Measurements from ENCODE around the gene DMBT1. TPM values are rescaled to one million over a fixed set of nuclear protein-coding genes. Genes with fewer than 3 reads are reported as not detected.
A peak's percentile ranks its signal among the peaks of the same experiment; 100 is the strongest.

The DMBT1 gene
- total RNA-seq, 2 experiments from 2014 or later = not detected

DNA sequence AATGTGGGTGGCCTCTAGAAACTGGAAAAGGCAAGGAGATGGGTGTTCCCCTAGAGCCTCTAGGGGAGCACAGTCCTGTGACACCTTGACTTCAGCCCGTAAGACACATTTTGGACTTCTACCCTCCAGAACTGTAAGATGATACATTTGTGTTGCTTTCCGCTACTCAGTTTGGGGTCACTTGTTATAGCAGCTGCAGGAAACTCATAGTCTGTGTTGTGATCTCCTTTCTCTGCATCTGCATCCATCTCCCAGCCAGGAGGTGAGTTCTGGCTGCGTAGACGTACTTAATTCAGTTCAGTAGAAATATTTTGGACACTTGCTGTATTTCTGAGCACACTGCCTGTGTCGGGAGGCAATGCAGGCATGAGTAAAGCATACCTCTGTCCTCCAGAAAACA is 29.3 kb upstream of the DMBT1 start:
- no peak overlapping the region for H3K4me3 Mint-ChIP-seq
- POLR2A ChIA-PET = no interaction called here

DNA sequence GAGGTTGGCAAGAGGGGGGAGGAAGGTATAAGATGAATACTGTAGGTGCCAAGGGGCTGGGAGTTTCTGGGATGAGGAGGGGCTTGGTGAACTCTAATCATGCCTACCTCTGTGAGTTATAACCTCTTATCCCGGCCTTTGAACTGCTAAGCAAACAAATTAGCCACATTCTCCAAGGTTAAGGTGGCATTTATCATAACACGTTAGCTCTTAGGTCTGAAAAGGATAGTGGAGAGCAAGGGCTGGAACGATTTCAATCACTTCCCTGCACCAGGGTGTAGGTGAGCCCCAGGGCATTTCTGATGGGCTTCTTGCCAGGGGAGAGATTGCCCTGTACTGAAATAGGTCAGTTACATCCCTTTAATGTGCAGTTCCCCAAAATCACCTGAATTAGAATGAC is 28.6 kb upstream of the DMBT1 start:
- DNase-seq = no peak
- Mint-ChIP-seq H3K27me3 (peaks cover 23% of the 10 kb centered on the region), H3K4me3 (no peak overlapping the region), H3K36me3 (ENCODE audit: low read depth) (no peaks in the 10 kb centered on the region), H3K9me3 (no peaks in the 10 kb centered on the region), H3K4me1 (no peaks in the 10 kb centered on the region), H3K27ac (no peak overlapping the region)
- CTCF ChIA-PET = no interaction called here
- POLR2A ChIA-PET = no interaction called here

More for the DNA sequence above, 29.3 kb upstream of the DMBT1 start:
- no peaks in the 10 kb centered on the region for H3K9me3 Mint-ChIP-seq
- H3K27ac Mint-ChIP-seq = no peak overlapping the region
- peaks cover 16% of the 10 kb centered on the region for H3K27me3 Mint-ChIP-seq
- no peaks in the 10 kb centered on the region for H3K36me3 Mint-ChIP-seq (ENCODE audit: low read depth)
- no peak for DNase-seq
- CTCF ChIA-PET = no interaction called here
- H3K4me1 Mint-ChIP-seq = no peaks in the 10 kb centered on the region

DNA sequence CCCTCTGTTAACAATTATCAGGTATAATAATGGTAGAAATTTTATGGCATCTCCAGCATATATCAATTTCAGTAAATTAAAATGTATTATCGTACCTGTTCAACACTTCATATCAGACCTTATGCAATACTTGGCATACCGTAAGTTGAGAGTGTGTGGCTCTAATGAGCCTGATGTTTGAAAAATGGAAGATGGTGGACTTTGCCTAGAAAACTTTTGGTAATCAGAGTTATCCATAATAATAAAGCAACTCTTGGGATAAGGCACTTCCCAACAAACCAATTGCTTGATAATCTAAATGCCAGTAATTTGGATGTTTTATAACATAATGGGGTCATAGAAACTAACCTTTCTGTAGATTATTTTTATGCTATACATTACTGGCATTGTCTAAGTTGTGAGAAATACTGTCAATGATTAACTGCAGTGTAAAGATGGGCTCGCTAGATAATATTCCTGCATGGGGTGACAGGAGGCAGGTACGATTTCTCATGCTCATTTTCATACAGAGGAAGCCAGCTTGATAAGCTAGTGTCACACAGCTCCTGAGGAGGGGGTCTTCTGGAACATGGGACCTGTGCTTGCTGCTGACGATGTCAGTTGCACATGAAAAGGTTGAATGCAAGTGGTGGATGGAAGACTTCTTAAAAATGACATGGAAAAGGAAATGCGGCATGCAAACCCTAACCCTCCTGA is 27.8 kb upstream of the DMBT1 start:
- Mint-ChIP-seq H3K9me3 (no peaks in the 10 kb centered on the region), H3K36me3 (ENCODE audit: low read depth) (no peaks in the 10 kb centered on the region), H3K4me1 (peaks cover 2% of the 10 kb centered on the region), H3K27me3 (peaks cover 23% of the 10 kb centered on the region), H3K4me3 (no peak overlapping the region), H3K27ac (no peak overlapping the region)
- ChIA-PET CTCF (no interaction called here), POLR2A (no interaction called here)
- DNase-seq = no peak

DNA sequence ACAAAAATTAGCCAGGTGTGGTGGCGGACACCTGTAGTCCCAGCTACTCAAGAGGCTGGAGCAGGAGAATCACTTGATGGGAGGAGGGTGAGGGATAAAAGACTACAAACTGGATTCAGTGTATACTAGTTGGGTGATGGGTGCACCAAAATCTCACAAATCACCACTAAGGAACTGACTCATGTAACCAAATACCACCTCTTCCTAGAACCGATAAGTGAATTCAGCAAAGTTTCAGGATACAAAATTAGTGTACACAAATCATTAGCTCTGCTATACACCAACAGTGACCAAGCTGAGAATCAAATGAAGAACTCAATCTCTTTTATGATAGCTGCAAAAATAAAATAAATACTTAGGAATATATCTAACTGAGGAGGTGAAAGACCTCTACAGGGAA is 23.0 kb upstream of the DMBT1 start:
- CTCF ChIA-PET = no interaction called here
- Mint-ChIP-seq H3K4me1 (peaks cover 15% of the 10 kb centered on the region), H3K36me3 (ENCODE audit: low read depth) (no peaks in the 10 kb centered on the region), H3K27ac (no peak overlapping the region), H3K9me3 (no peaks in the 10 kb centered on the region), H3K4me3 (no peak overlapping the region), H3K27me3 (peaks cover 15% of the 10 kb centered on the region)
- POLR2A ChIA-PET = no interaction called here
- no peak for DNase-seq

DNA sequence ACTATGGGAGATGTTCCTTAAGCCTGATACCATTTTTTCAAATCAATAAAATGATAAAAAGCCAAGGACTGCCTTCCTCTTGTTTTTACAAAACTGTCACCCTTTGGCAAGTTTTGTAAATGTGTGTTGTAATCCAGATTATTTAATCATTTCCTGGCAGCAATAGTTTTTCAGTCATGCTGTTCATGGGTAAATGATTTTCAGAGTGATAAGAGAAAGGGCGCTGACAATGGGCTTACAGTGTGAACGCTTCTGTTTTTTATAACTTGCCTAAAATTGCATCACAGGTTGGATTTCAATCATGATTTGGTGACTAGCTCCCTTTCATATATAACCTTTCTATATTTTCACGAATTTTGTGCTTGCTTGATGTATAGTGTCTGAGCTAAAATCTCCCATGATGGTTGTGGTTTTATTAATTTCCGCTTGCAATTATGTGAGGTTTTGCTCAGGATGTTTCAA is 19.0 kb upstream of the DMBT1 start:
- no peak for DNase-seq
- ChIA-PET CTCF (interaction anchor here (1.2 kb wide), 1 partner anchor 21 kb away, joined by 3 read pairs; no protein-coding TSS in a partner anchor), POLR2A (no interaction called here)
- no peaks in the 10 kb centered on the region for H3K9me3 Mint-ChIP-seq
- H3K4me1 Mint-ChIP-seq = peaks cover 18% of the 10 kb centered on the region
- peaks cover 15% of the 10 kb centered on the region for H3K27me3 Mint-ChIP-seq
- no peaks in the 10 kb centered on the region for H3K36me3 Mint-ChIP-seq (ENCODE audit: low read depth)
- H3K27ac Mint-ChIP-seq = no peak overlapping the region
- H3K4me3 Mint-ChIP-seq = no peak overlapping the region

DNA sequence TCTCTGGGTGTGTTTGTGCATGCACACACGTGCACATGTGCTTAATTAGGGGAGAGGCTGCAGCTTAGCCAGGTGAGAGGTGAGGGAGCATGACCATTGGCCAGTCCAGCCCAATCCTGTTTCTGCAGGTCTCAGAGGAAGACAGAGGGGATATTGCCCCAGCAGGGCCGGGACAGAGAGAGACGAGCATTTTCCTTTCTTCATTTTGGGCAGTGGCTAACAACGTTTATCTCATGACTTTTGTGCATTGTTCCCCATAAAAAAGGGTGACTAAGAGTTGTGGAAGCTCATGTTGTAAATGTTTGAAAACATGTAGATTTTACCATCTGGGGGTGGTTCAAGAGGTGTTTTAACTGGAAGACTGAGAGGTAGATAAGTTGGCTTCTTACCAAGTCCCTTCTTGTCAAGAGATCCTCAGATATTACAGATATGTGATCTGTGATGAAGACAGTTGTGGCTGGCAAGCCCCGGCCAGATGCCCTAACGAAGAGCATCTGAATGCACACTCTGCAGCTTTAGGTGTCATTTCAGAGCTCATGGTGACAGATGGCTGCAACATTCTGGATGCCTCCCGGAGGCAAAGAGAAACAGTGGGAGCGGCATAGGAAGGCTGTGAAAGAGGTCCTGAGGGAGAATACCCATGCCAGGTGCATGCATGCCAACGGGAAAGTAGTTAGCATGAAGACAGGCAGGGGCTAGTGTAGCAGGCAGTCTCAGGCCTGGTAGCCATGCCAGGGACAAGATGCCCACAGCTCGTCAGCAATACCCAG is 16.7 kb upstream of the DMBT1 start:
- ChIA-PET CTCF (no interaction called here), POLR2A (no interaction called here)
- no peaks in the 10 kb centered on the region for H3K9me3 Mint-ChIP-seq
- H3K36me3 Mint-ChIP-seq (ENCODE audit: low read depth) = no peaks in the 10 kb centered on the region
- no peak overlapping the region for H3K4me3 Mint-ChIP-seq
- no peak overlapping the region for H3K27ac Mint-ChIP-seq
- H3K27me3 Mint-ChIP-seq = peaks cover 12% of the 10 kb centered on the region
- peaks cover 12% of the 10 kb centered on the region for H3K4me1 Mint-ChIP-seq
- no peak for DNase-seq

DNA sequence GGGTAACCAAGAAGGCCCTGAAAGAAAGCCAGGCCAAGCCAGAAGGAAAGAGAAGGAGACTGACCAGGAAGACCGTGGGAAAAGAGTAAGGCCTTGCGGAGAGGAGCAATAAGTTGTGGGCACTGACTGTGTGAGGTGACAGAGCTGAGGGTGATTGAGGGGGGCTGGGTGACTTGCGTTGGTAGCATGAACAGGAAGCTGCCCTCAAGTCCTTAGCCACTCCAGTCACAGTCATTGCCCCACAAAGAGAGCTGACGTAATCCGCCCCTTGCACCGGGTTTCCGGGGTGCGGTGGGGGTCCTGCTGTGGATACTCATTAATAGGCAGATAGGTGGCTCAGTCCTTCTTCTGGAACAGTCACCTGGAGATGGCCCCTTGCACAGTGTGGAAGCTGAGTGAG is 16.1 kb upstream of the DMBT1 start:
- POLR2A ChIA-PET = no interaction called here
- DNase-seq = no peak
- CTCF ChIA-PET = no interaction called here
- Mint-ChIP-seq H3K27ac (no peak overlapping the region), H3K27me3 (peaks cover 11% of the 10 kb centered on the region), H3K36me3 (ENCODE audit: low read depth) (no peaks in the 10 kb centered on the region), H3K4me3 (no peak overlapping the region), H3K9me3 (no peaks in the 10 kb centered on the region), H3K4me1 (peaks cover 12% of the 10 kb centered on the region)

DNA sequence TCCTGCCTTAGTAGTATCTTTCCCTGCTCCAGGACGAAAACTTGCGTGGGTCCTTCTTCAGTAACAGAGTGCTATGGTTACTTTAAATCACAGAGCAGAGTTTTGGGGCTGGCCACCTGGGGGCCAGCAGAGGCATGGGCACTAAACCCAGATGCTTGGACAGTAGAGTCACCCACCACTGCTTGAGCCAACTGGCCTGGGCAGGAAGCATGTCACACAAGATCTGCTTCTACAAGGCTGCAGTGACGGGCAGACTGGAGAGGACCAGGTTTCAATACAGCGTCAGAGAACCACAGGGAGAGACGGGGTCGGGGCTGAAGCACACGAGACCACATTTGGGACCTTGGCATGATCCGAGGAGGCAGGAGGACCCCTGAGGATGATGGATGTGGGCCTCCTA is 14.3 kb upstream of the DMBT1 start:
- CTCF ChIA-PET = no interaction called here
- peaks cover 9% of the 10 kb centered on the region for H3K27me3 Mint-ChIP-seq
- POLR2A ChIA-PET = interaction anchor here (0.6 kb wide), 1 partner anchor 98 kb away, joined by 5 read pairs; no protein-coding TSS in a partner anchor
- H3K36me3 Mint-ChIP-seq (ENCODE audit: low read depth) = no peaks in the 10 kb centered on the region
- no peak for DNase-seq
- no peaks in the 10 kb centered on the region for H3K9me3 Mint-ChIP-seq
- H3K4me3 Mint-ChIP-seq = no peak overlapping the region
- peaks cover 17% of the 10 kb centered on the region for H3K4me1 Mint-ChIP-seq
- H3K27ac Mint-ChIP-seq = no peak overlapping the region

DNA sequence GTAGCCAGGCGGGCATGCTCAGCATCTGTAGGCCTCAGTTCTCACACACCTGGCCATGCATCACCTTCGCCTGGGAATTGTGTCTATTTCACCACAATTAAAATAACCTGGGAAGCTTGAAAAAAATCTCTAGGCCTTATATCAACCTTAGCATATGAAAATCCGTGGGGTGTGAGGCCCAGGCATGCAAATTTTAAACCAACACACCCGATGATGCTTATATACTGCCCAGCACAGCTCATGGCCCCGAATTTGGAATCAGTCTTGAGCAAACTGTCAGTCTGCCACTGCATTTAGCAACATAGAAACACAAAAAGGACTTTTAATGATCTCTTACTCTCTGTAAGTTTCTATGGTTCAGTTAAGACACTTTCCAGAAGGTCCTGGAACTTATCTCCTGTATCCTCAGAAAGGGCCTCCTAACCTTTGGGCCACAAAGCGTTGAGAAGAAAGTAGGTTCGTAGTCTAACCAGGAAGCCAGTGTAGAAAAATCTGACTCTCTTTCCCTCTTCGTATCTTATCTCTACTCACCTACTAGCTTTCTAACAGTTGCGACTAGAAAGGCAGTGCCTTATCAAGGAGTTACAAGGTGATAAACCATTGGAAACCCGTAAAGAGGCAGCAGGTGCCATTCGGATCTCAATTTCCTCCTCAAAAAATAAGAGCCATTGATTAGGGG is 12.0 kb upstream of the DMBT1 start:
- Mint-ChIP-seq H3K9me3 (no peaks in the 10 kb centered on the region), H3K4me3 (no peak overlapping the region), H3K36me3 (ENCODE audit: low read depth) (no peaks in the 10 kb centered on the region), H3K27me3 (peaks cover under 1% of the 10 kb centered on the region), H3K27ac (no peak overlapping the region), H3K4me1 (peaks cover 12% of the 10 kb centered on the region)
- ChIA-PET CTCF (interaction anchor here (0.6 kb wide), 1 partner anchor 381 kb away, joined by 3 read pairs; no protein-coding TSS in a partner anchor), POLR2A (no interaction called here)
- DNase-seq = no peak

DNA sequence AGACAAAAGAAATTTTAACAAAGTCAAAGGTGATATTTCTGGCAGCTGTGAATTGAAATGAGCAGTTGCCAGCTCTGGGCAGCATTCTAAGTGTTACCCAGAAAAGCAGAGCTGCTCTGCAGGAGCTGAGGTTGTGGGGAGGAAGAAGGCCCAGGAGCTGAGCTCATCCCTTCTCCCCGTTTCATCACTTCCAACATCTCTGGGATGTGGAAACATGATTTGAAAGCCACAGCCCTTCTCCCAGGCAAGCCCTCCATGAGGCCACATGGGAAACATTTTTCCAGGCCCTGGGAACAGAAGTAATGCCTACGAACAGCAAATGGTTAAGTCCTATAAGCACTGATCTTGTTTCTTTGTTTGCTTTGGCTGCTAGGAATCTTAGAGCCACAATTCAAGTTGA is 10.9 kb upstream of the DMBT1 start:
- H3K27me3 Mint-ChIP-seq = no peaks in the 10 kb centered on the region
- no peak for DNase-seq
- ChIA-PET CTCF (interaction anchor here (1.0 kb wide), 1 partner anchor 251 kb away, joined by 3 read pairs; no protein-coding TSS in a partner anchor), POLR2A (no interaction called here)
- H3K36me3 Mint-ChIP-seq (ENCODE audit: low read depth) = no peaks in the 10 kb centered on the region
- peaks cover 12% of the 10 kb centered on the region for H3K4me1 Mint-ChIP-seq
- H3K4me3 Mint-ChIP-seq = no peak overlapping the region
- H3K27ac Mint-ChIP-seq = no peak overlapping the region
- H3K9me3 Mint-ChIP-seq = no peaks in the 10 kb centered on the region

DNA sequence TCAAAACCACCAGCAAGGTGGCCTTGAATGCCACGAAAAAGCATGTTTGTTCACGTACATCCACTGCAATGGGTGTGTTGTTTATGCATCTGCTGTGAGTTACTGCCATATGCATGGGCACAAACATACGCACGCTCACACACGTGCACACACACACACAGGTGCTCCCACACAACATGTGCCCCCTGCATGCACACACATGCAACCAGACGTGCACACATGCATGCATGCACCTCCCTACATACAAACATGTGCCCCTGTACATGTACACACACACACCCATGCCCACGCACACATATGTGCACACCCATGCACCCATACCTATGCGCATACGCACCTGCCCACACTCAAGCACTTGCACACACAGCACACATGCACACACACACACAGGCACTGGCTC is 10.1 kb upstream of the DMBT1 start:
- peaks cover 12% of the 10 kb centered on the region for H3K4me1 Mint-ChIP-seq
- H3K4me3 Mint-ChIP-seq = no peak overlapping the region

DNA sequence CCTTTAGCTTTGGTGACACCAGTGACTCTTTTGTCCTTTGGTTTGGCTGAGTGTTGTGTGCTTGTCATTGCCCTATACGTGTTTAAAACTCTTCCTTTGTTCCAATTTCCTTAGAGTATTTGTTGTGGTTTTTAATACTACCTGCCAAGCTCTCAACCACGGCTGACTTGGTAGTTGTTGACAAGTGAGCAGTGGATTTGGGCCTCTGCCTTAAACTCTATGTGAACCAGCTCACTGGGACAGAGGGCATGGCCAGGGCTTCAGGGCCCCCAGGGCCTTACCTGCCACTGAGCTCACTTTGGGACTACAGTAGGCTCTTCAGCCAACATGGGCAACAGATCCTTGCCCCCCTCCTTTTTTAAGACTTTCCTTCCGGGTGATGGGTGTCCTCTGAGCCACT is 9.6 kb upstream of the DMBT1 start:
- DNase-seq = no peak
- Mint-ChIP-seq H3K9me3 (no peaks in the 10 kb centered on the region), H3K4me3 (no peak overlapping the region), H3K27ac (no peak overlapping the region), H3K36me3 (ENCODE audit: low read depth) (no peaks in the 10 kb centered on the region), H3K4me1 (peaks cover 12% of the 10 kb centered on the region), H3K27me3 (no peaks in the 10 kb centered on the region)
- ChIA-PET POLR2A (no interaction called here), CTCF (no interaction called here)

More for the DNA sequence above, 10.1 kb upstream of the DMBT1 start:
- no peak for DNase-seq
- Mint-ChIP-seq H3K36me3 (ENCODE audit: low read depth) (no peaks in the 10 kb centered on the region), H3K27ac (no peak overlapping the region), H3K27me3 (no peaks in the 10 kb centered on the region), H3K9me3 (no peaks in the 10 kb centered on the region)
- ChIA-PET POLR2A (no interaction called here), CTCF (interaction anchor here (1.0 kb wide), 1 partner anchor 252 kb away, joined by 3 read pairs; no protein-coding TSS in a partner anchor)

DNA sequence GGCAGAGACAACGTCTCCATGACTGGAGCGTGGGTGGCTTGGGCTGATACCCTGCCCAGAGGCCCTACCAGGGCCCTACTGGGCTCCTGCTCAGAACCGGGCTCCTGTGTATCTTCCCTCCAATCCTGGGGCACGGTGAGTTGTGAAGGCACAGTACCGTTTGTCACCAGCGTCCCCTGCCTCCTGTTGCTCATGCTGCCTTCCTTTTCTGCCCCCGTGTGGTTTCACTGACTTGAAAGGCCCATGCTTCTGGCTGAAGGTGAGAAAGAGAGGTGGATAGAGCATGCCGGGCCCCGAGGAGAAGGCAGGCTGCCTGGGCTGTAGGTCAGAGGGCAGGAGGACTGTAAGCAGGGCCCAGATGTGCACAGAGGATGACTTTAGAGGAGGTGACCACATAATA is 9.1 kb upstream of the DMBT1 start:
- ChIA-PET POLR2A (no interaction called here), CTCF (no interaction called here)
- peak; percentile 15 for DNase-seq
- Mint-ChIP-seq H3K27me3 (peaks cover 2% of the 10 kb centered on the region), H3K4me3 (no peak overlapping the region), H3K27ac (peak overlapping the region; percentile 28), H3K9me3 (no peaks in the 10 kb centered on the region), H3K4me1 (peaks cover 12% of the 10 kb centered on the region), H3K36me3 (ENCODE audit: low read depth) (no peaks in the 10 kb centered on the region)
